ENCODE measurements around the gene KCNN2.

The KCNN2 gene

DNA sequence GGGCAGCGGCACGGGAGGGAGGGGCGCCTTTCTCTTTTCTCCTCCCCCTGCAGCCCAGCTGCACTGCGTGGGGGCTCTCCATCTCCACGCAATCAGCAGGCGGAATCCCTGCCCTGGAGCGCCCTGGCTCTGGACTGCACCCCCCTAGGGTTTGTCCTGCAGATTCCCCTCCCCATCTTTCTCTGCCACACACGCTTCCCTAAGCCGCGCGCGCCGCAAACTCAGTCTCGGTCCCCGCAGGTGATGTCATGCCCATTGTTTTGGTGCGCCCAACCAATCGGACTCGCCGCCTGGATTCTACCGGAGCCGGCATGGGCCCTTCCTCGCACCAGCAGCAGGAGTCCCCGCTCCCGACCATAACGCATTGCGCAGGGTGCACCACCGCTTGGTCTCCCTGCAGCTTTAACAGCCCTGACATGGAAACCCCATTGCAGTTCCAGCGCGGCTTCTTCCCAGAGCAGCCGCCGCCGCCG, at the start of gene KCNN2:
Gene KCNN2 (plus strand): TSS at position 347 of the 473 bp plus-strand sequence. CDS start 70 bp downstream, at position 417.
- no peak for DNase-seq (ENCODE audit: low read depth in 3 of 3)

DNA sequence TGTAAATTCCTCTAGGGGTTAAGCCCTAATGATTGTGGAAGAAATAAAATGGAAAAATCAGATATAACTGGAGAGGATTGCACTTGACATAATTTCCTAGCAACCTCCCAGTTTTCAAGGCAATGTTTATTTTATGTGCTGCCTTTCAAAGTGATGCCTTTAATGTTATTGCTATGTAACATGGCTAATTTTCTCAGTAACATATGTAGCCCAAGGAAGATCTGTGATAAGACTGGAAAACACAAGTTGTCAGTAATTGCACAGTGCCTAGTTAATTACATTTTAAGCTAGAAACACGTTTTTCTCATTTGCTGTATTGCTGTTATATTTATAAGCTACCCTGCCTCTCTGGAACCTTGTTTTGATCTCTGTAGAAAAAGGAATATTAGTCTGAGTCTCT, 49.2 kb upstream of the KCNN2 start:
- no peak for DNase-seq (ENCODE audit: low read depth in 3 of 3)

DNA sequence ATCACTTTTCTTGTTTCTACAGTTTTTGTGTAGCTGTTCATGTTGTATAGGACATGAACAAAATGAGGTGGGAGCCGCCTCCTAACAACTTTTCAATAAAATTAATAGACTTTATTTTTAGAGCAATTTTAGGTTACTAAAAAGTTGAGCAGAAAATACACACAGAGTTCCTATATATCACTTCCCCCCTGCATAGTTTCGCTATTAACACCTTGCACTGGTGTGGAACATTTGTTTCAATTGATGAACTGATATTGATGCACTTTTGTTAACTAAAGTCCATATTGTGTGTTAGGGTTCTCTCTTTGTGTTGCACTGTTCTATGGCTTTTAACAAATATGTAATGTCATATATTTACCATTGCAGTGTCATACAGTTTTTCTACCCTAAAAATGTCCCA, 47.8 kb upstream of the KCNN2 start:
- DNase-seq (ENCODE audit: low read depth in 3 of 3): no peak

DNA sequence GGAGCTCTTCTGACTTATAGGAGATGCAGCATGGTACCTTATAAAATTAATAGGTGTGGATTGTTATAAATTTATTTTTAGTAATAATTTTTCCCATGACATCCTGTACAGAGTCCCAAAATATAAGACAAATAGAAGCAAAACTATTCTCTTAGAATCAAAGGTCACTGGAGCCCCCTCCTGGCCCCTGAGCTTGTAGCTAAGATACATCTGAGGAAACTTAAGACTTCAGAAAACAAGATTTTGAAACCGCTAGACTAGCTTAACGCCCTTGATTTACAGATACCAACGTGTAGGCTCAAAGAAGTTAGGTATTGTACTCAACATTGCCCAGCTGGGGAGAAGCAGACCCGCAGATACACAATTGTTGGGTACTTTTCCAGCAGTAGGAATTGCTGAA, 45.7 kb upstream of the KCNN2 start:
- DNase-seq (ENCODE audit: low read depth in 3 of 3): no peak

DNA sequence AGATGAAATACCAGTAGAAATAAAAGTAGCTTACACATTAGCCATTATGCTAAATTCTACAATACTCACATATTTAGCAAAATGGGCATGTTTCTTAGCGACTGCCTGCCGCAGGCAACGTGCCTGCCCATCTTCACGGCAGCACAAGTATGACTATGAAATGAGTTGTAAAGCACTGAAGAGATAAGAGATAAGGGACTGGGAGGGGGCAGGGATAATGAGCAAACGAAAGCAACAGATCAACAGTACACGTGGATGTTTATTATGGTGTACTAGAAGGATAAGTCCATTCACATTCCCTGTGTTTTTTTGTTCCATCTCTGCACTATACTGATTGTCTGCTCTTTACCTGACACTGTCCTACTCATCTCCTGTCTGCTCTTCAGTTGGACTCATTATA, 44.1 kb upstream of the KCNN2 start:
- DNase-seq (ENCODE audit: low read depth in 3 of 3): no peak

DNA sequence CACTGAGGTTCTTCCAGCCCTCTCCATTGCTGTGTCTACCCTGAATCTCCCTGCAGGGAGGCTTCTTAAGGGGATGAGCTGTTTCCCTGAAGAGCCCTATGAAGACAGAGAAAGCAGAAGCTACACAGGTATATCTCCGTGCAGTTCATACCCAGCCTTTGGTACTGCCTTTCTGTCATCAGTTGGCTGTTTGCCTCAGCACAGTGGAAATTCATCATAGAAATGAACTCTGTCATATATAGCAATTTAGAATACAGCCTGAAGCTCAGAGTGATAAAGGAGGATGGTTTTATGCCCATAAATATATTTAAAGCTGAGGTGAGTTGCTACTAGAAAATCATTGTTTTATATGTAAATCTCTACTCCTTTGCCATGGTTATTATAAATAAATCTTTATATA, 42.6 kb upstream of the KCNN2 start:
- no peak for DNase-seq (ENCODE audit: low read depth in 3 of 3)

DNA sequence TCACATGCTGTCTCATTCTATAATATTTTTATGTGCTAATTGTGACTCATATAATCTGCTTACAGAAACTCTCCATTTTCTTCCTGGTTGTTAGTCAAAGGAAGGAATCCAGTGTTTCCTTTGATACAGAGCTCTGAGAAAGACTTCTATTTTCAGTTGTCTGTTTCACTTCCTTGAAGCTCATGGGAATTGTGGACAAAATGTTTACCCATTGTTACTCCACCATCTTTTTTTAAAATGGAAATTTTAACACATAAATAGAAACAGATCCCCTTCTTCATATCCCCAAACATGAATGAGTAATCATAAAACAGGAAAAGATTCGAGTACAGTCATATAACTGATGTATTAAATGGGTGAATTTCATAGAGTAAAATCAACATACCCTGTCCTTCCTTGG, 42.0 kb upstream of the KCNN2 start:
- DNase-seq (ENCODE audit: low read depth in 3 of 3): no peak

DNA sequence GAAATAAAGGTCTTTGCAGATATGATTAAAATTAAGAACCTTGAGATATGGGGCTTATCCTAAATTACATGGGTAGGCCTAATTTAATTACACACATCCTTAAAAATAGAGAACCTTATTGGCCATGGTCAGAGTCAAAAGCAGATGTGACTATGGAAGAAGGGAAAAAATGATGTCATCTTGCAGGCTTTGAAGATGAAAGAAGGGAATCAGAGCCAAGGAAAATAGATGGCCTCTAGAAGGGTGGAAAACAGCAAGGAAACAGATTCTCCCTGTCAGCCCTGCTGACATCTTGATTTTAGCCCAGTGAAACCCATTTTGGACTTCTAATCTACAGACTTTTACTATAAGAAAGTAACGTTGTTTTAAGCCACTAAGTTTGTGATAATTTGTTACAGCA, 37.6 kb upstream of the KCNN2 start:
- no peak for DNase-seq (ENCODE audit: low read depth in 3 of 3)

DNA sequence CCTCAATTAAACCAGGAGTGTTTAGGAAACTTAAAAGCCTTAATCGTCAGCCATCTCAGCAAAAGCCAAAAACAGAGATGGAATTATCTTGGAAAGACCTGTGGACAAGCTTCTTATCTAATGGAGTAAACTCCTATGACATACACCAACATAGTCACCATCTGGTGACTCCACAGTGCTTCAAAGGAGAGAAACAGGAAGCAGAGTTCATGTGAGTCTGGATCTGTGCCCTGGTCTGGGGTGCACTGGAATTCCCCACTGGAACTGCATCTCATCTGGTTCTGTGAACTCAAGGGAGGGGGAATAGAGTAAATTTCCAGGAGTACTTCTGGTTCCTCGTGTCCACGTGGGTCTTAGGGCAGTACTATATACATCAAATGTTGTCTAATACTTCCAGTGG, 36.3 kb upstream of the KCNN2 start:
- no peak for DNase-seq (ENCODE audit: low read depth in 3 of 3)

DNA sequence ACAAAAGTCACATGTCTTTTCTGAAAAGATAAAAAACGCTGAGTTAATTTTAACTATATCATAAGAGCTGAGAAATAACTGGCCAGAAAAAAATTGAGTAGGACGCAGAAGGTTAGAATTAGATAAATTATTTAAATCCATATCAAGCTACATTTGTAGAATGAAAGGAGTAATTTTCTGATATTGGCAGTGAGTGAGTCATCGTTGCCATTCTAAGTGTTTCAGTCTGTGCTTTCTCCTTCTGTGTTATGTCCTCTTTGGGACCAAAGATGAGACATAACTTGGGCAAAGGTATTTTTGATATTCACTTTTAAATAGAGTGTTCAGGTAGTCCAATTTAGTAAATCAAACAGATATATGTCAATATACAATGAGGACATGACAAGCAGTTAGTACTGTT, 34.4 kb upstream of the KCNN2 start:
- no peak for DNase-seq (ENCODE audit: low read depth in 3 of 3)

DNA sequence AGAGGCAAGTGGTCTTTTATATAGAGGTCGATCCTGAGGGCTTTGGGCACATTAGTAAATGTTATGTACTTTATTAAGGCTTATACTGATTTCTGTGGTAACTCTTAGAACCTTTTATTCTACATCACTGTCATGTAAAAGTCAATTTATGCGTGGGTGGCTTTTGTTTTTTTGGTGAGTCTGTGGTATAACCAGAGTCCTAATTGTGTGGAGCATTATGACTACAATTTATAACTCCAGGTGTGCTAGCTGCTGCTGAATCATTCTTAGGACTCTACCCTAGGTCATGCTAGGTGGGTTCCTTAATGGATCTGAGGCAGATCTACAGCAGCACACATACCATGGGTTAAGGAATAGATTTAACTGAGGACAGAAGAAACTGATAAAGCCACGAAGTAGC, 33.9 kb upstream of the KCNN2 start:
- DNase-seq (ENCODE audit: low read depth in 3 of 3): no peak

DNA sequence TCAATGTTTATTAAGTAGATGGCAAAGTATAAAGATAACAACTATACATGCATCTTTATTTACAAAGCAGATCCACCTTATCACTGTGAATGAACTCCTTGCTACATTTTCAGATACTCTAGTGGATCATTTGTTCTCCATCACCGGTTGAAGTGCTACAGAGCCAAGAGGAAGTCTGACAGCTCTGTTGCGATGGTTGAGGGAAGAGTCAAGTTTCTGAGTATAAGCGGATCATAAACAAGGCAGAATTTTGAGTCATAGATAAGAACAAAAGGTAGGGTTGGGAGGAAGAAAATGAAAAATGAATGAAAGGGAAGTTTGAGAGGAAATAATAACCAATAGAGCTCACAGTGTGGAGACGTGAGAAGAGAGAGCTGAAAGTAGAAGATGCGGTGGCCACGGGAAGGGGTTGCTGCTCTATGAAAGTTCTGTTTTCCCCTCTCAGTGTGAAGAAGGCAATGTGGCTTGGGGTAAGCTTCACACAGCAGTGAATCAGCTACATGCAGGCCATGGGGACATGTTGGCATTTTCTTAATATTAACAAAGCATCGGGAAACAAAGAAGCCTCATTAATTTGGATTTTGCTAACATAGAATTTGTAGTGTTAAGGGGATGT, 30.8 kb upstream of the KCNN2 start:
- DNase-seq (ENCODE audit: low read depth in 3 of 3): no peak

DNA sequence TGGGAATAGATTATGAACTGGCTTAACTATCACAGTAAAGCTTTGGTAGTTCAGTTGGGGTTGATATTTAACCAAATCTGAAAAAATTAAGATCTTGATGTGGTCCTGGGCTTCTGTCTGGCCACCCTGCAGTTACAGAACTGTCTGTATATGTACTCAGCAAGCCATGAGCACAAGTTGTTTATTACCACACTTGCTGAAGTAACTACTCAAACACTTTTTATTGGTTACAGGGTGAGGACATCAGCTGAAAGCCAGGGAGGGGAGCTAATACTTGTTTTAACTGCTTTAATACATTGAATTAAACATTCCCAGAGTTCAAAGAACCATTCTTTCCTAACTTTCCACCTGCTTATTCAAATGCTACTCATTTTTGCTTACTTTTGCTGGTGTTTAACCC, 29.4 kb upstream of the KCNN2 start:
- DNase-seq (ENCODE audit: low read depth in 3 of 3): no peak

DNA sequence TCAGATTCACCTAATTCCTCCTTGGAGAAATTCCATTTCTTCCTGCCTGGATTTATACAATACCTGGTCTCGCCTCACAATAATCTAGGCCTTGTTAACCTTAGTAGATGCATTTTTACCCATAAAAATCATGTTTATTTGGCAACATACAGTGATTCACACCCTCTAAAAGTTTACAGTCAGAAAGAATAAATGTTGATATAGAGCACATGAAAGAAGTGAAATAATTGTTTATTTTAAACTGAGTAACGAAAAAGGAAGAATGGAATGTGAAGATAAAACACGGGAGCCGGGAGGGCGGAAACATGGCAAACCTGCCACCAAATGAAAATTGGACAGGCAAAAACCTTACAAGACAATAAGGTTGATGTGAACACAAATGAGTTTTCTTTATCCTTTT, 28.9 kb upstream of the KCNN2 start:
- DNase-seq (ENCODE audit: low read depth in 3 of 3): no peak

DNA sequence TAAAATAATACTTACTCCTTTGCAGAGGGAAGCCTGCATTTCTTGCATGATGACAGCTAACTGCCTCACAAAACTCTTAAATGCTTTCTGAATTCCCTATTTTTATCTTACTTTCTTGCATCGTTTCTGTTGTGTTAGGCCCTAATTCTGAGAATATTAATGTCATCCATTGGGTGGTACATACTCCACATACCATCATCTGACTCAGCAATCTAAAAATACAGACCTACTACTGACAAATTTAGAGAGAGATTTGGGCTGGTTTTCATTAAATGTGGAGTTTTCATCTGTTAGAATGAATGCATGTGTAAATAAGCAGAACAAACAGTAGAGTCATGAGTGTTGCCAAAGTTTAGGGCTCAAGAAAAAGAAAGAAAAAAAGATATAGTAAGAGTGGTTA, 26.5 kb upstream of the KCNN2 start:
- no peak for DNase-seq (ENCODE audit: low read depth in 3 of 3)

DNA sequence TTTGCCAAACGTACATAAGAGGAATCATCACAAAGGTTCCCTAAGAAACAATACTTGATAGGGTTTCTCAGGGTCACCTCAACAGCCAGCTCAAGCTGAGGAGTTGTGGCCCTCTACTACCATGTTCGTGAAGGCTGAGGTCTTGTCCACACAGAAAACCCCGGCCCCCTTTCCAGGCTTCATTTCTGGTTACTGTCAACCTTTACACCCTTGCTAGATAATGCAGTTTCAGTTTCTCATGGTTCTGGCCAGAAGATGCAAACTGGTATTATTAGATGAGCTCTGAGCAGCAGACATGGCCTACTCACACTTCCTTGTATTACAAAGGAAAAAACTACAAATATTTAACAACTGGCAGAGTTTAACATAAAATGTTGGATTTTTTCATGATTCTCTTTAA, 22.8 kb upstream of the KCNN2 start:
- DNase-seq (ENCODE audit: low read depth in 3 of 3): no peak

DNA sequence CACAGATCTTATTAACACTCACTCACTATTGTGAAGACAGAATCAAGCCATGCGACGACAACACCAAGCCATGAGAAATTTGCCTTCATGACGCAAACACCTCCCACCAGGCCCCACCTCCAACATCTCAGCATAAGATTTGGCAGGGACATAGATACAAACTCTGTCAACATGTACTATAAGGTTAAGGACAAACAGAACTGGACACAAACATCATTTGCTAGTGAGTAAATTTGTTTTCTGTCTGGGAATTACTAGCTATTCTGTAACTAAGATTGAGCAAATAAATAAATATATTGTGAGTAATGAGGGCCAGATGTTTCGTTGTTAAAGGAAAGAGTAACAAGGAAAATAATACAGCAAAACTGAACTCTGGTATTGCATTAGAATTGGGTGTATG, 15.7 kb upstream of the KCNN2 start:
- no peak for DNase-seq (ENCODE audit: low read depth in 3 of 3)

DNA sequence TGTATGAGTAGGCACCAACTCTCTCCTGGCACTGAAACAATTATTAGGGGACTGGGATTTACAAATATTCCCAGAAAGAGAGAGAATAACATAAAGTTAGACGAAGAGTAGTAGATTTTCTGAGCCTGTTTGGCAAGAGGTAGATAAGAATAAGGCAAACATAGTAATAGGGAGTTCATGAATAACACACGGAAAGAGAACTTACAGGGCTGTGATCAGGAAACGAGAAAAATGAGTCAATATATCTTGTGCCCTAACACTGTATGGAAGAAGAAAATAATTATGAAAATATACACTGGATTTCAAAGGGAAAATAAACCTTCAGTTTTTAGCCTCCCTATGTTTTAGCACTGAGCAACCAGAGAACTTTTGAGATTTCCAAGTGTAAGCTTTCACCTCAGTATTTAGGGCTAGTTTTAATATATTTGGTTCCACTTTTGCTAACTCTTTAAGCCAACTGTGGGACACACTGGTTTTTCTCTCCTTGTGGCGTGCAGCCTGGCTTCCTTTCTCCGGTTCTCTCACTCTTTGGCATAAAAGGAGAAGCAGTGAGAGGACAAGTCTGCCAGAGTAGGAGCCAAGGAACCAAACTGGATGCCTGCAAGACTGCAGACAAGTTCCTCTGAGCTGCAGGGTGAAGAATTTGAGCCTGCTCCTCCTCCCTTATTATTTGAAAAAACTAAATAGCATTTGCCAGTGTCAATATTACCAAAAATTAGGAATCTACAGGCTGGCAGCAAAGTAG, 6.6 kb upstream of the KCNN2 start:
- DNase-seq (ENCODE audit: low read depth in 3 of 3): no peak

DNA sequence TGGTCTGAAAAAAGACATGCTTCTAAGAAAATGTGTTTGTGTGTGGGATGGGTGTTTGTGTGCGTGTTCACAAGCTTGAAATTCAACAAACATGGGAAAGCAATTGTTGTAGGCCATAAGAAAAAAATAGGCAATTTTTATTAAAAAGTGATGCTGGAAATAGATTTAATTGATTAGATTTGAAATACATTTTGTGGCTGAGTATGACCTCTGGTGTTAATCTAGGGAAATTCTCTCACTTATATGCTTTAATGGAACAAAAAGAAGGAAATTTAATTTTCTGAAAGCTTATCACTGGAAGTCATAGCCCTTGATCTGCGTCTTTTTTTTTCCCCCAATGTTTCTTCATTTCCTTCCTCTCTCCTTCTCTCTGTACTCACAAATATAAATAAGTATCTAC, 3.5 kb upstream of the KCNN2 start:
- no peak for DNase-seq (ENCODE audit: low read depth in 3 of 3)

DNA sequence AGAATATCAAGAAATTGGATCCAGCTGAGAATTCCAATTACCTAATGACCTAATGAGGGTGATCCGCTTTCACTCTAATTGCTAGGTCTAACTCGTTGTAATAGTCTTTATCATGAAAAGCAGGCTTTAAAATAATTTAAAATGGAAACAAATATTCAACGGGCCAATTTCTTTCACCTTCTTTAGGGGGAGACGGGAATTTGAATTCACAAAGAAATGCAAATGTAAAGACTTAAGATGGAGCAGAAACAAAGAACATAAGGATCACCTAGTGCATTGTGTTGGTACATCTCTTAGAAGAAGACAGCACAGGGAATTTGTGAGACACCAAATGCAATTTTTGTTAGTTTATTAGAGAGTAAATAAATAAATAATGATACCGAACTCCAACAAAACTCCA, 1.5 kb upstream of the KCNN2 start:
- no peak for DNase-seq (ENCODE audit: low read depth in 3 of 3)

DNA sequence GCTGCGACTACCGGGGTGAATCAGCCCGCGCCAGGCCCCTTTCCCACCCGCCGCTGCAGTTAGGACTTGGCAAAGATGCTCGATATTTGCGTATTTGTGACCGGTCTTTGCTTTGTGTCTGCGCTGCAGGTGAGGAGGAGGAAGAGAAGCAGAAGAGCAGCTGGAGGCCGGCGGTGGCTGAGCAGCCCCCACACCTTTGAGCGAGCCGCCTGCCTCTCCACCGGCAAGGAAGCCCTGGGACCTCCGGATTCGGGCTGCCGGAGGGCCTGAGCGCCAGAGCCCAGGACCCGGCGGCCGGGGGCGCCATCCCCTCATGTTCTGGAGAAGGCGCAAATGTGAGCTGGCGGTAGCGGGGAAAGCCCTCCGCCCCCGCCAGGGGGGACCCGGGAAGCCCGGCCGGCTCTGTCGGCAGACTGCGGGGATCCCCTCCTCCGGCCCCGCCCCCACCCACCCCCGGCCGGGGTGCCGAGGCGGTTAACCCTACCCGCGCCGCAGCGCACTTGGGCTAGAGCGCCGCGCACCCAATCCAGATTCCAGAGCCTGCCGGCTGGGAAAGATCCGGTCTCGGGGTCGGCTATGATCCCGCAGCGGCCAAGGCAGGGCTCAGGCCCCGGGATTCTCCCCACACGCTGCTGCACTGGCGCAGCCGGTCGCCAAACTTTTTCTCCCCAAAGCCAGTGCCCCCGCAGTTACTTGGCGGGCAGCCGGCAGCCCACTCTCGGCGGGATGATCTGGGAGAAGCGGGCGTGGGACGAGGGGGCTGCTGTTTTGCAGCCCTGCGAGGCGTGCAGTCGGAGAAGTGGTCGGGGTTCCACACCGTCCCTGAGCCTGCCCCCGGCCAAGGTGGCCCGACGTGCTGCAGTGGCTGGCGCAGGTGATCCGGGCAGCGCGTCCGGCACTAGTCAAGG, 800 bp upstream of the KCNN2 start:
- no peak for DNase-seq (ENCODE audit: low read depth in 3 of 3)

DNA sequence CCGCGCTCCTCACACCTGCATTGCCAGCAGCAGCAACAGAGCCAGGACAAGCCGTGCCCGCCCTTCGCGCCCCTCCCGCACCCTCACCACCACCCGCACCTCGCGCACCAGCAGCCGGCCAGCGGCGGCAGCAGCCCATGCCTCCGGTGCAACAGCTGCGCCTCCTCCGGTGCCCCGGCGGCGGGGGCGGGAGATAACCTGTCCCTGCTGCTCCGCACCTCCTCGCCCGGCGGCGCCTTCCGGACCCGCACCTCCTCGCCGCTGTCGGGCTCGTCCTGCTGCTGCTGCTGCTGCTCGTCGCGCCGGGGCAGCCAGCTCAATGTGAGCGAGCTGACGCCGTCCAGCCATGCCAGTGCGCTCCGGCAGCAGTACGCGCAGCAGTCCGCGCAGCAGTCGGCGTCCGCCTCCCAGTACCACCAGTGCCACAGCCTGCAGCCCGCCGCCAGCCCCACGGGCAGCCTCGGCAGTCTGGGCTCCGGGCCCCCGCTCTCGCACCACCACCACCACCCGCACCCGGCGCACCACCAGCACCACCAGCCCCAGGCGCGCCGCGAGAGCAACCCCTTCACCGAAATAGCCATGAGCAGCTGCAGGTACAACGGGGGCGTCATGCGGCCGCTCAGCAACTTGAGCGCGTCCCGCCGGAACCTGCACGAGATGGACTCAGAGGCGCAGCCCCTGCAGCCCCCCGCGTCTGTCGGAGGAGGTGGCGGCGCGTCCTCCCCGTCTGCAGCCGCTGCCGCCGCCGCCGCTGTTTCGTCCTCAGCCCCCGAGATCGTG, 517 bp downstream of the KCNN2 start:
- no peak for DNase-seq (ENCODE audit: low read depth in 3 of 3)
